SJCRH30 (cell line): ENCODE measurements around the gene BLOC1S2. TPM values are rescaled to one million over a fixed set of nuclear protein-coding genes. Genes with fewer than 3 reads are reported as not detected.
A peak's percentile ranks its signal among the peaks of the same experiment; 100 is the strongest.

ENCODE experiments used
- DNase-seq, 2 experiments: peaks; one replicate each; pipeline ENCODE4 v3.0.0-alpha.2; 2015 to 2020
- H3K27ac ChIP-seq: fragments of 250-450 bp; sonication (Bioruptor Pico); 2 replicates; pipeline ENCODE4 v1.5.1; 2020; ENCODE audit warnings: mild to moderate bottlenecking, moderate library complexity
- H3K27me3 ChIP-seq: fragments of 250-450 bp; sonication (Bioruptor Pico); 2 replicates; pipeline ENCODE4 v1.5.1; 2020; ENCODE audit warnings: mild to moderate bottlenecking, moderate library complexity
- H3K36me3 ChIP-seq: fragments of 250-450 bp; sonication (Bioruptor Pico); 2 replicates; pipeline ENCODE4 v1.5.1; 2020; ENCODE audit warnings: mild to moderate bottlenecking, moderate library complexity
- H3K4me1 ChIP-seq: fragments of 250-450 bp; sonication (Bioruptor Pico); 2 replicates; pipeline ENCODE4 v1.5.1; 2020; ENCODE audit warnings: mild to moderate bottlenecking, moderate library complexity
- H3K4me3 ChIP-seq: fragments of 250-450 bp; sonication (Bioruptor Pico); 2 replicates; pipeline ENCODE4 v1.5.1; 2020; ENCODE audit warnings: mild to moderate bottlenecking, moderate library complexity
- H3K9me3 ChIP-seq: fragments of 250-450 bp; sonication (Bioruptor Pico); replicated peaks from 2 replicates; pipeline ENCODE4 v1.5.1; 2020; ENCODE audit warnings: mild to moderate bottlenecking, moderate library complexity
- total RNA-seq: library from RNA; depleted of rRNA; stranded (reverse); fragments of >200 nt; shearing (Covaris generic); gene quantifications from 2 replicates; pipeline ENCODE4 v1.2.3, GENCODE V29; 2014; rRNA removed

The BLOC1S2 gene
- total RNA-seq, 1 experiment from 2014 or later, result 55.5 TPM

DNA sequence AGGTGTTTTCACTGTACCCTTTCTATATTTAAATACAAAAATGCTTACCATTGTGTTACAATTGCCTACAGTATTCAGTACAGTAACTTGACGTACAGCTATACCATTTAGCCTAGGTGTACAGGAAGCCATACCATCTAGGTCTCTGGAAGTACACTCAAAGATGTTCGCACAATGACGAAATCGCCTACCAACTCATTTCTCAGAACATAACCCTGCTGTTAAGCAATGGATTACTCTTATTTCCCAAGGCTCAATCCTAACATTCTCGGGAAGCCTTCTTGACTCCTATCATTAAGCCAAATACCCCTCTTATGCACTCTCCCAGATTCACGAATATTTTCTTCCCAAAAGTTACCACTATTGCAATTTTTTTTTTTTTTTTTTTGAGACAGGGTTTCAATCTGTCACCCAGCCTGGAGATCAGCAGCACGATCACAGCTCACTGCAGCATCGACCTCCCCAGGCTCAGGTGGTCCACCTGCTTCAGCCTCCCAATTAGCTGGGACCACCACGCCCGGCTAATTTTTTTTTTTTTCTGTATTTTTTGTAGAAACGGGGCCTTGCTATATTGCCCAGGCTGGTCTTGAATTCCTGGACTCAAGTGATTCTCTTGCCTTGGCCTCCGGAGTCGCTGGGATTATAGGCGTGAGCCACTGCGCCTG, 20.5 kb downstream of the BLOC1S2 start:
- no peak overlapping the region for H3K4me3 ChIP-seq
- no peaks in the 10 kb centered on the region for H3K4me1 ChIP-seq
- no peaks in the 10 kb centered on the region for H3K27me3 ChIP-seq
- no peaks in the 10 kb centered on the region for H3K36me3 ChIP-seq
- no peak for DNase-seq
- no peaks in the 10 kb centered on the region for H3K9me3 ChIP-seq
- no peak overlapping the region for H3K27ac ChIP-seq

- no peak for DNase-seq
- no peaks in the 10 kb centered on the region for H3K4me1 ChIP-seq
- H3K36me3 ChIP-seq, result peaks cover 64% of the 10 kb centered on the region
- no peak overlapping the region for H3K27ac ChIP-seq
- no peaks in the 10 kb centered on the region for H3K27me3 ChIP-seq
- H3K4me3 ChIP-seq, result no peak overlapping the region
- no peaks in the 10 kb centered on the region for H3K9me3 ChIP-seq
Measured at GRCh38 chr10:100254191-100254590, 32.3 kb downstream of the BLOC1S2 start.

- no peak for DNase-seq
- H3K4me3 ChIP-seq, result no peak overlapping the region
- peaks cover 65% of the 10 kb centered on the region for H3K36me3 ChIP-seq
- H3K9me3 ChIP-seq, result no peaks in the 10 kb centered on the region
- H3K27ac ChIP-seq, result no peak overlapping the region
- no peaks in the 10 kb centered on the region for H3K4me1 ChIP-seq
- no peaks in the 10 kb centered on the region for H3K27me3 ChIP-seq
Measured at GRCh38 chr10:100253041-100253440, 33.4 kb downstream of the BLOC1S2 start.

DNA sequence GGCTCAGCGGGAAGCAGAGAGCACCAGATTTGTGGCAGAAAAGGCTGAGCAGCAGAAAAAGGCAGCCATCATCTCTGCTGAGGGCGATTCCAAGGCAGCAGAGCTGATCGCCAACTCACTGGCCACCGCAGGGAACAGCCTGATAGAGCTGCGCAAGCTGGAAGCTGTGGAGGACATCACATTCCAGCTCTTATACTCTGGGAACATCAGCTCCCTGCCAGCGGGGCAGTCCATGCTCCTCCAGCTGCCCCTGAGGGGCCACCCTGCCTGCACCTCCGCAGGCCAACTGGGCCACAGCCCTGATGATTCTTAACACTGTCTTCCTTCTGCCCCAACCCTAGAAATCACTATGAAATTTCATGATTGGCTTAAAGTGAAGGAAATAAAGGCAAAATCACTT, 37.7 kb downstream of the BLOC1S2 start:
- H3K9me3 ChIP-seq, result no peaks in the 10 kb centered on the region
- H3K27ac ChIP-seq, result no peak overlapping the region
- H3K36me3 ChIP-seq, result peaks cover 50% of the 10 kb centered on the region
- H3K4me3 ChIP-seq, result no peak overlapping the region
- H3K27me3 ChIP-seq, result no peaks in the 10 kb centered on the region
- DNase-seq, result no peak
- no peaks in the 10 kb centered on the region for H3K4me1 ChIP-seq

GRCh38 chr10:100245484-100246220, 40.8 kb downstream of the BLOC1S2 start:
- DNase-seq, result no peak
- Histone ChIP-seq H3K4me1 (no peaks in the 10 kb centered on the region), H3K27me3 (no peaks in the 10 kb centered on the region), H3K27ac (no peak overlapping the region), H3K36me3 (peaks cover 43% of the 10 kb centered on the region), H3K4me3 (no peak overlapping the region), H3K9me3 (no peaks in the 10 kb centered on the region)

GRCh38 chr10:100239851-100240250, 46.6 kb downstream of the BLOC1S2 start:
- DNase-seq, result no peak
- no peaks in the 10 kb centered on the region for H3K27me3 ChIP-seq
- no peak overlapping the region for H3K4me3 ChIP-seq
- H3K27ac ChIP-seq, result no peak overlapping the region
- no peaks in the 10 kb centered on the region for H3K4me1 ChIP-seq
- H3K36me3 ChIP-seq, result peaks cover 31% of the 10 kb centered on the region
- H3K9me3 ChIP-seq, result no peaks in the 10 kb centered on the region

GRCh38 chr10:100238429-100238828, 48.1 kb downstream of the BLOC1S2 start:
- Histone ChIP-seq H3K9me3 (no peaks in the 10 kb centered on the region), H3K36me3 (peaks cover 31% of the 10 kb centered on the region), H3K27ac (no peak overlapping the region), H3K27me3 (no peaks in the 10 kb centered on the region), H3K4me3 (no peak overlapping the region), H3K4me1 (no peaks in the 10 kb centered on the region)
- no peak for DNase-seq

DNA sequence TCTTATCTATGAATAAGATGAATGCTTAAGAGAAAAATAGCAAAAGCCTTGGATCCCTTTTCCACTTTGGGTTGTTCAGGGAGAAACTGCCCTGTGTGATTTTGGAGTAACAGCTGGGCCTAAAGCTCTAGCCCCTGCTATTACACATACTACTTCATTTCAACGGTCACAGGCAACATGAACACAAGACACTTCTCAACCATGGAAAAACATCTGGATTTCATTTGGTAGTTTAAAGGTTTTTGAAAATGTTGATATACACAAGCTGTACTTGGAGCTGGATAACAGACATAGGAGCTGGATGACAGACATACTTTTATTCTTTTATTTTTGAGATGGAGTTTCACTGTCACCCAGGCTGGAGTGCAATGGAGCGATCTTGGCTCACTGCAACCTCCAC, 54.4 kb downstream of the BLOC1S2 start:
- Histone ChIP-seq H3K9me3 (no peaks in the 10 kb centered on the region), H3K36me3 (peaks cover 16% of the 10 kb centered on the region), H3K4me1 (no peaks in the 10 kb centered on the region; the same call in 1 of the 2 replicates), H3K27me3 (no peaks in the 10 kb centered on the region), H3K4me3 (no peak overlapping the region), H3K27ac (no peak overlapping the region)
- no peak for DNase-seq

GRCh38 chr10:100229819-100230422, 56.6 kb downstream of the BLOC1S2 start:
- peak overlapping the region; percentile 57 for H3K27ac ChIP-seq
- peak overlapping the region; percentile 88 for H3K4me3 ChIP-seq
- H3K36me3 ChIP-seq, result peaks cover 9% of the 10 kb centered on the region
- peak; percentile 2 to 45 for DNase-seq
- no peaks in the 10 kb centered on the region for H3K27me3 ChIP-seq
- no peaks in the 10 kb centered on the region for H3K9me3 ChIP-seq
- no peaks in the 10 kb centered on the region; the same call in 1 of the 2 replicates for H3K4me1 ChIP-seq

- Histone ChIP-seq H3K27ac (no peak overlapping the region), H3K4me1 (no peaks in the 10 kb centered on the region), H3K4me3 (no peak overlapping the region), H3K9me3 (no peaks in the 10 kb centered on the region), H3K27me3 (no peaks in the 10 kb centered on the region), H3K36me3 (peaks cover 21% of the 10 kb centered on the region)
- DNase-seq, result no peak
Measured at GRCh38 chr10:100223879-100224278, 62.6 kb downstream of the BLOC1S2 start.

Other genes starting within 250 kb of the BLOC1S2 start
- not detected in 2 replicates for gene CPN1, start 204.8 kb downstream of the BLOC1S2 start, total RNA-seq
- 43.2 and 43.6 TPM in 2 replicates for gene ERLIN1, start 100.7 kb downstream of the BLOC1S2 start, total RNA-seq
- 19.2 and 21.7 TPM in 2 replicates for gene CHUK, start 57.1 kb downstream of the BLOC1S2 start, total RNA-seq
- gene CWF19L1, start 19.0 kb downstream of the BLOC1S2 start, total RNA-seq, result 51.7 and 57.2 TPM in 2 replicates
- not detected in 2 replicates for gene PKD2L1, start 43.5 kb upstream of the BLOC1S2 start, total RNA-seq
- 421 and 427 TPM in 2 replicates for gene SCD, start 60.6 kb upstream of the BLOC1S2 start, total RNA-seq
- gene WNT8B, start 176.3 kb upstream of the BLOC1S2 start, total RNA-seq, result not detected in 2 replicates
- 2.2 and 4.6 TPM in 2 replicates for gene SEC31B, start 233.2 kb upstream of the BLOC1S2 start, total RNA-seq
- 293 and 330 TPM in 2 replicates for gene NDUFB8, start 243.2 kb upstream of the BLOC1S2 start, total RNA-seq
- gene HIF1AN, start 249.3 kb upstream of the BLOC1S2 start, total RNA-seq, result 18.1 and 25.1 TPM in 2 replicates